Activated T-helper 9 cell treated with anti-CD3 and anti-CD28 coated beads, Interleukin-2, amount 50 U/mL, for 16 hours (primary cell): ENCODE measurements around the gene AP2S1.
"Not testable (repeated sequence)": the region's sequence is repeated elsewhere in the genome, so short reads cannot be mapped to it uniquely, and the experiment has no call there.

ENCODE experiments used
- DNase-seq: peaks from one replicate; pipeline ENCODE4 v3.0.0-alpha.2; 2020; ENCODE audit warnings: low read depth

AP2S1 gene

DNA sequence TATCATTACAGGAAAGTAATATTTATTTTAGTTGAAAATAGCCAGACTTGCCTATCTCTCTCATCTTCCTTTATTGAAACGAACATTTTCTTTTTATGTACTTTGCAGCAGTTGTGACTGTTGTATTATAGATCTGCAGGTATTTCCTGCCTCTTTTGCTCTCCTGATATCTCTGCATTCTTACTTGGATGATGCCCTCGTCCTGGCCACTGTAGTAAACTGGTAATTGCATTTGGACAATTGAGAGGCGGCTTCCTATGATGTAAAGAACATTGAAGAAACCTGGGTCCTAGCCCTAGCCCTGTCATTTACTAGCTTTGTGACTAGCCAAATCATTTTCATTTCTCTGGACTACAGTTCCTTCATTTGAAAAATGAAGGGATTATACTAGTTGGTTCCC is 16.5 kb upstream of the AP2S1 start:
- no peak for DNase-seq

DNA sequence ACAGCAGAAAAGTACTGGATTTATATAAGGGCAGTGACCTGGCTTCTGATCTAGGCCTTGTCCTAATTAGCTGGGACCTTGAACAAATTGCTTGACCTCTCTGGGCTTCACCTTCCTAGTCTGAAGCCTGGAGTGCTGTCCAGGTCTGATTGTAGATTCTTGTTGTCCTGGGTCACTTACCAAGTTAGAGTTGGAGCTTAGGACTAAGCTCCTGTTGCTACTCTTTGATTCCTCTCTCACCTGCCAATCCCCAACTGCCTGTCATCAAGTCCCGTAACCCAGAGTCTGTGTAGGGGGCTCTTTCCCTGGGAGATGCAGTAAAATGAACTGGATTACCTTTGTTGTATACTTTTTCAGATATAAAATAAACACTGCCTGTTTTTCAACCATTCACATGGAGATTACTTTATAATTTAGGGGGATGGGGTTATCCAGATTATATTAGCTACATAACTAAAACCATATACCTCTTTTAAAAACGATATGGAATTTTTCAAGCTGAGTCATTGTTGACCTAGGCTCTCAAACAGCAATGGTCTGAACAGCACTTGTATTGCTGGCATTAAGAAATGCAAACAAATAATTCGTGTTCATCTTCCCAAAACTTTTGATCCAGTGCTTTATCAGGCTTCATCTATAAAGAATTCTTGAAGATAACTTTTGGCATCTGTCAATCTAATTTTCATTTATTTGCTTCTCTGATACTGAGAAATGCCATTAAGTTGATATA is 15.9 kb upstream of the AP2S1 start:
- DNase-seq: no peak

DNA sequence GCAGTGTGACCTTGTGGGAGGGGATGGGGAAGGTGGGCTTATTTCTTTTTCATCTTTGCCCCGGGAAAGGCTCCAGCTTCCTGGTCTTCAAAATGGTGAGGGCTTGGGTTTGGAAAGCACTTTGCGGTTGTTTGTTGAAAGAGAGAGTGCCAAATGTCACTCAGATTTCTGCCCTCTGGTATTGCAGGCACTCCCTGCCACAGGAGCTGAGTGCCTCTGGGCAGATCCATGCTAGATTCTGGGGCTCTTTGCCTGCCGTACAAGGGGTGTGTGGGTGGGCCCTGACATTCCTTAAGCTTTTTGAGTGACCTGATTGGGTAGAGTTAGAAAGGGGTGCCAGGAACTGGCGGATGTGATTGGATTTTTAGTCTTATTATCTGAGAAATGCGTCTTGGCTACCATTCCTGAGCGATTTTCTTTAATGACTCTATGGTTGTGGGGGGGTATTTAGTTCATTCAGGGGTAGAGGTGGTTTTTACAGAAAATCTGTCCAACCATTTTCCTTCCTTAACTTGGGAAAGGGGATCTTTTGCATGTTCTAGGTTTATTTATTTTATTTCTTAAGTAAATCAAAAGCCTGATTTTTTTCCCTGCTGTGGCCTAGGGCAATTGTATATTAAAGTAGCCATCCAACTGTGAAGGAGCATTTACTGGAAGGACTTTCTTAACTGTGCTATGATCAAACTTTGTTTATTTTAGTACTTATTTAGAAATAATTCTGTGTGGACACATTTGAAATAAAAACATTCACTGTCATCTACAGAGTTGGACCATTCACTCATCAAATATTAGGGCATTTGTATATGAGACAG is 13.4 kb upstream of the AP2S1 start:
- no peak for DNase-seq

- no peak for DNase-seq
Measured at GRCh38 chr19:46862974-46863632, 12.5 kb upstream of the AP2S1 start.

- no peak for DNase-seq
Measured at GRCh38 chr19:46862503-46862834, 11.8 kb upstream of the AP2S1 start.

GRCh38 chr19:46861691-46862502 is 11.3 kb upstream of the AP2S1 start:
- no peak for DNase-seq

DNA sequence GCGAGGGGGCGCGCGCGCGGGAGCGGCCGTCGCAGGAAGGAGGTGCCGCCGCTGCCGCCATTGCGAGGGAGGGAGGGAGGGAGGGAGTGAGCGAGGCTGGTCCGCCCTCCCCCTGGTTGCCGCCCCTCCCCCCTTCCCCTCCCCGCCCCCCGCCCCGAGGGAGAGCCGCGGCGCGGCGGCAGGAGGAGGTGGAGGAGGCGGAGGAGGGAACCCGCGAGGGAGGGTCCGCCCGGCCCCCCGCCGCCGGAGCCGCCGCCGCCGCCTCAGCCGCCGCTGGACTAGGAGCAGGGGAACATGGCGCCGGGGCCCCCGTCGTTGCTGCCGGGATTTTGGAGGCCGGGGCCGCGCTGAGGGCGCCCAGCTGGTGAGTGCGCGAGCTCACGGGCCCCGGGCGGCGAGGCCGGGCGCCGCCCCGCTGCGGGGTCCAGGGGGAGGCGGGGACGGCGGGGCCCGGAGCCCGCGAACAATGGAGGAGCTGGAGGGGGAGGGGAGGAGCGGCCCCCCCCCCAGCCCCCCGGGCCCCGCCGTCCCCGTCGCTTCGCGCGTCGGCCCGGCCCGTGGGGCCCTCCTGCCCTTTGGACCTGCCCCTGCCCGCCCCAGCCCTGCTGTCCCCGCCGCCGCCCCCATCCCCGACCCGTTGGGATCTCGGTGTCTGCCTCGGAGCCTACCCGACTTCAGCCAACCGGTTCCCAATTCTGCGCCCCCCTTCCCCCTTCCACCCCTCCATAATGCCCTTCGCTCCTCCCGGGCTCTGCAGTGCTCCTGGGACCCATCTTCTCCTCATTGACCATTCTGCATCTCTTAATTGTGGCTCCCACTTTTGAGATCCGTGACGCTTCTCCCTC is 10.4 kb upstream of the AP2S1 start, which contains the start of gene ARHGAP35:
ARHGAP35 (plus strand) TSS at position 152 of the 845 bp plus-strand sequence. CDS start 57,679 bp downstream, outside the sequence.
- DNase-seq: no peak

GRCh38 chr19:46860125-46860845 is 9.6 kb upstream of the AP2S1 start:
- DNase-seq: peak; percentile 92

DNA sequence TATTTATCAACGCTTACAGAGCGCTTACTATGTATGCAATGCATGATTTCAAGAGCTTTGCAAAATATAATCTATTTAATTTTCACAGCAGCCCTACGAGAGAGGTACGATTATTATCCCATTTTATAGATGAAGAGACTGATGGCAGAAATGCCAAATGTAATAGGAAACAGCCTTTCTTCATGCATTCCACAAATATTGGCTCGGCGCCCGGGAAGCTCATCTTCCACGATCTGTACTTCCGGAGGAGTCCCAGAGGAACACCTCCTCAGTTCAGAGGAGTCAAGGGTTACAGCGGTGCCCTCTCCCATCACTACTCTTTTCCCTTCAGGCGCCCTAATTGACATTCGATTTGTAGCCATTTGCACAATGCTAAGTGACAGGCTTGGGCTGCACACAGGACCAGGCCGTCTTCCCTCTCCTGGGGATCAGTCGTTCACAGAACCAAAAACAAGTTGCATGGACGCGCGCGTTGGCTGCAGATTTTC is 9.0 kb upstream of the AP2S1 start:
- DNase-seq: no peak

DNA sequence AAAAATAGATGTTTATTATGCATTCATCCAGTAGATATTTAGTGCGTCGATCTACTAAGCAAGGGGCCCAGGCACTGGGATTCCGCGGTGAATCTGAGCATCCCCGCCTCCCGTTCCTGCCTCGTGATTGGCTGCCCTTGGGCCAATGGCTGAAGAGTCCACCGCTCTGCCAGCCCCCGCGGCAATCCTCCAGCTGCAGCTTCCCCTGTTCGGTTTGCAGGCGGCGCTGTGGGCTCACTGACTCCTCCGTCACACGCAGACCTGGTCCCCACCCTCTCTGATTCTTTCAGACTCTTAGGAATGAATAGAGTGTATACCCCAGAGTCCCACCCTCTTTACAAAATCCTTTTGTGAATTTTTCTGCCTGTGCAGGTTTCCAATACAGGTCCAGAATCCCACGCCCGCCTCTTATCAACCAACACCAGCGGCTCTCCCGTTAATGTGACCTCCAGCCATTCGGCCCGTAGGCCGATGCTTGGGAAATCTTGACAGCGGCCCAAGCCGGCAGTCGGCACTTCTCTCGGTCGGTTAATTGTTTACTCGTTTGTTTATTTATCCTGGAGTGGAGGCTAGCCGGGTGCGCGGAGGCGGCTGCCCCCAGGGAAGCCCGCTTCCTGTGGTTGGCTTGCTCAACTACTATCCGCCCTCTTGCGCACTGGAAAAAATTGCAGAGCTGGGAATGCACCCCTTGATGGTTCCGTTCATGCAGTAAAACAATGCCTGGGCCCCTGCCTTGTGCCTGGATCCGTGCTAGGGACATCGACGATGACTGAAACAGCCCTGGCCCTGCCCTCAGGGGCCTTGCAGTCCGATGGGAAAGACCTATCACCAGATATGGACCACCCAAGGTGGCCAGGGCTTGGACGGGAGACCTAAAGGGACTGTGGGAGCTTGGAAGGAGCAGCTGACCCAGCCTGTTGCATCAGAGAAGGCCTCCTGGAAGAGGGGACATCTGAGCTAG is 5.7 kb upstream of the AP2S1 start:
- DNase-seq: peak; percentile 87

DNA sequence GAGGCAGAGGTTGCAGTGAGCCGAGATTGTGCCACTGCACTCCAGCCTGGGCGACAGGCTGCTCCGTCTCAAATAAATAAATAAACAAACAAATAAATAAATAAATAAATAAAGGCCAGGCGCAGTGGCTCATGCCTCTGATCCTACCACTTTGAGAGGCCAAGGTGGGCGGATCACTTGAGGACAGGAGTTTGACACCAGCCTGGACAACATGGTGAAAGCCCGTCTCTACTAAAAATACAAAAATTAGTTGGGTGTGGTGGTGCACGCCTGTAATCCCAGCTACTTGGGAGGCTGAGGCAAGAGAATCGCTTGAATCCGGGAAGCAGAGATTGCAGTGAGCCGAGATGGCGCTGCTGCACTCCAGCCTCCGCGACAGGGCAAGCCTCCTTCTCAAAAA is 4.1 kb upstream of the AP2S1 start:
- not testable (repeated sequence) for DNase-seq

GRCh38 chr19:46852830-46853229 is 2.2 kb upstream of the AP2S1 start:
- no peak for DNase-seq

- DNase-seq: no peak
Measured at GRCh38 chr19:46849610-46850009, 1.0 kb downstream of the AP2S1 start.

- no peak for DNase-seq
Measured at GRCh38 chr19:46848389-46848788, 2.3 kb downstream of the AP2S1 start.

DNA sequence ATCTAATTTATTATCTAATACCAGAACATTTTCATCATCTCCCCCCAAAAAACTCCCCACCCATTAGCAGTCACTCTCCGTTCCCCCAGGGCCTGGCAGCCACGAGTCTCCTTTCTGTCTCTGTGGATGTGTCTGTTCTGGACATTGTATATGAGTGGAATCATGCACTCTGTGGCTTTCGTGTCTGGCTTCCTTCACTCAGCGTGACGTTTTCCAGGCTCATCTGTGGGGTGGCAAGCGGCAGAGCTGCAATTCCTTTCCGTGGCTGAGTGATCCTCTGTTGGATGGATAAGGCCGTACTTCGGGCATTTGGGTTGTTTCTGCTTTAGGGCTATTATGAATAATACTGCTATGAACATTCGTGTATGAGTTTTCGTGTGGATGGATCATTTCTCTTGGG is 3.1 kb downstream of the AP2S1 start:
- no peak for DNase-seq

- no peak for DNase-seq
Measured at GRCh38 chr19:46845959-46846459, 4.6 kb downstream of the AP2S1 start.

GRCh38 chr19:46844067-46844489 is 6.6 kb downstream of the AP2S1 start:
- DNase-seq: no peak

DNA sequence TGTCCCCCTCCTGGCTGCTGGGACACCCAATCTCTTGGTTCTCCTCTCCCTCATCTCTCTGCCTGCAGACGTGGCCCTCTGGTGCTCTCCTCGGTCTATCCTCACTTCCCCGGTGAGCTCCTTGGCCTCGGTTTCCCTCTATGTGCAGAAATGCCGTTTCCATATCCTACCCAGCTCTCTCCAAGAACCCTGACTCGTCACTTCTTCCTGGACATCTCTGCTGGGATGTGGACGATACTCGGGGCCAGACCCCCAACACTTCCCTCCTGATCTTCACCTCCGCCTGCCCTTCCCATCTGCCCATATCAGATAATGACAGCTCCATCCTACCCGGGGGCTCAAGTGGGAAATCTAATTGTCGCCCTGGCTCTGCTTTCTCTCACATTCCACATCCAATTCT is 7.9 kb downstream of the AP2S1 start:
- DNase-seq: no peak
